ENCODE data around the gene TTC12. TPM values are rescaled to one million over a fixed set of nuclear protein-coding genes. Genes with fewer than 3 reads are reported as not detected.

Gene TTC12
- total RNA-seq, 1 donor from 2014 or later: 7.8 TPM

DNA sequence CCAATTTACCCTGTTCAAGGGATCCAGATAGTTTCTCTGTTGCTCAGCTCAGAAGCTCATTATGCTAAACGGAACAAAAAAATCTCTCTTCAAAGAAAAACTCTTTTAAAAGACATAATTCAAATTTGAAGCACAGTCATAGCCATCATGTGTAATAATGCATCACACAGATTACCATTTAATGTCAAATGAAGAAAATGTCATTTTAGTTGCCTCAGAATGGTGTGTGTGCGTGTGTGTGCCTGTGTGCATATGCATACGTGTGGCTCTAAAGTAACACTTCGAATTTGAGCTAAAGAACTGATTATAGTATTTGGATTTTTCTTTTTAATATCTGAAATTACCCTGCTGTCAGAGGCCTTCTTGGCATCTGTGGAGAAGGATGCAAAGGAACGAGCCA is 9.9 kb downstream of the TTC12 start:
- Mint-ChIP-seq H3K27ac (ENCODE audit: unreplicated experiment) (no peak overlapping the region), H3K27me3 (ENCODE audit: low read depth) (no peaks in the 10 kb centered on the region), H3K4me3 (ENCODE audit: unreplicated experiment) (no peak overlapping the region), H3K9me3 (ENCODE audit: low read depth) (no peaks in the 10 kb centered on the region), H3K36me3 (ENCODE audit: low read depth) (peaks cover 3% of the 10 kb centered on the region), H3K4me1 (ENCODE audit: low read depth) (no peaks in the 10 kb centered on the region)
- no peak for TF ChIP-seq CTCF (IDR thresholded peaks at IDR 0.05)
- no peak for DNase-seq (ENCODE audit: low spot score)

- Mint-ChIP-seq H3K9me3 (ENCODE audit: low read depth) (no peaks in the 10 kb centered on the region), H3K4me3 (ENCODE audit: unreplicated experiment) (no peak overlapping the region), H3K4me1 (ENCODE audit: low read depth) (no peaks in the 10 kb centered on the region), H3K36me3 (ENCODE audit: low read depth) (peaks cover 10% of the 10 kb centered on the region), H3K27ac (ENCODE audit: unreplicated experiment) (no peak overlapping the region), H3K27me3 (ENCODE audit: low read depth) (no peaks in the 10 kb centered on the region)
- DNase-seq (ENCODE audit: low spot score): no peak
- TF ChIP-seq CTCF (IDR thresholded peaks at IDR 0.05): no peak
These were observed 15.3 kb downstream of the TTC12 start for GRCh38 chr11:113329725-113330124.

DNA sequence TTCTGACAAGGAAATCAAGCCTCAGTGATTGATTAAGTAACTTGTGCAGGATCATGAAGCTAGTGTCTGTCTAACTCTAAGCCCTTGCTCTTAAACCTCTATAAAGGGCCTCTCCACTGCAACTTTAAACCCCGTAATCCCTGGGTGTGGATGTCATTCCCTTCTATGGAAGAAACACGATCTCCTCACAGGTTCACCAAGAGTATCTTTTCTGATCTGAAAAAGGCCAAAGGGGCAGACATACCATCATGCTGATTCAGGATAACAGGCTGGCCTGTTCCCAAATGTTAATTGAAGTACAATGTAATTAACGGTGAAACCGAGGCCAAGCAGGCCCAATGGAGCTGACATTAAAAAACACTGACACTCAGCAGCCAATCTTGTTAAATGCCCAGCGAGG is 17.1 kb downstream of the TTC12 start:
- H3K36me3 Mint-ChIP-seq (ENCODE audit: low read depth): peaks cover 15% of the 10 kb centered on the region
- no peaks in the 10 kb centered on the region for H3K27me3 Mint-ChIP-seq (ENCODE audit: low read depth)
- TF ChIP-seq CTCF (IDR thresholded peaks at IDR 0.05): no peak
- no peak for DNase-seq (ENCODE audit: low spot score)
- H3K9me3 Mint-ChIP-seq (ENCODE audit: low read depth): peaks cover under 1% of the 10 kb centered on the region
- no peaks in the 10 kb centered on the region for H3K4me1 Mint-ChIP-seq (ENCODE audit: low read depth)
- H3K4me3 Mint-ChIP-seq (ENCODE audit: unreplicated experiment): no peak overlapping the region
- no peak overlapping the region for H3K27ac Mint-ChIP-seq (ENCODE audit: unreplicated experiment)

DNA sequence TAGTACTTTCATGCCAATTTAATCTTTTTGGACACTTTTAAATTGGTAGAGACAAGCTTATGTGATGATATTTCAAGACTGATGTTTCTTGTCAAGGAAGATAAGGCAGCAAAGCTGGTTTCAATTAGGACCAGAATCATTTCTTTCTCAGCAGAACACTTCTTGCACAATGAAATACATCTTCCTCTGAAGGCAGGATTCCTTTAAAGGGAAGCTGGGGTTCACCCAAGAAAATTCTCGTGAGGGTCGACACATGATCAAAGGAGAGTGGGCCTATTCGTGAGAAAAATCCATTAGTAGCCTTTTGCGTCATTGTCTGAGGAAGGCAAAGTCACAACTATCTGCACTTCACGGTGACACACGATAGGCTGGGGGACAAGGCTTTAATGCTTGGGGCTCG is 17.6 kb downstream of the TTC12 start:
- Mint-ChIP-seq H3K27me3 (ENCODE audit: low read depth) (no peaks in the 10 kb centered on the region), H3K4me1 (ENCODE audit: low read depth) (no peaks in the 10 kb centered on the region), H3K36me3 (ENCODE audit: low read depth) (peaks cover 19% of the 10 kb centered on the region), H3K4me3 (ENCODE audit: unreplicated experiment) (no peak overlapping the region), H3K27ac (ENCODE audit: unreplicated experiment) (no peak overlapping the region), H3K9me3 (ENCODE audit: low read depth) (peaks cover 4% of the 10 kb centered on the region)
- DNase-seq (ENCODE audit: low spot score): no peak
- TF ChIP-seq CTCF (IDR thresholded peaks at IDR 0.05): no peak

DNA sequence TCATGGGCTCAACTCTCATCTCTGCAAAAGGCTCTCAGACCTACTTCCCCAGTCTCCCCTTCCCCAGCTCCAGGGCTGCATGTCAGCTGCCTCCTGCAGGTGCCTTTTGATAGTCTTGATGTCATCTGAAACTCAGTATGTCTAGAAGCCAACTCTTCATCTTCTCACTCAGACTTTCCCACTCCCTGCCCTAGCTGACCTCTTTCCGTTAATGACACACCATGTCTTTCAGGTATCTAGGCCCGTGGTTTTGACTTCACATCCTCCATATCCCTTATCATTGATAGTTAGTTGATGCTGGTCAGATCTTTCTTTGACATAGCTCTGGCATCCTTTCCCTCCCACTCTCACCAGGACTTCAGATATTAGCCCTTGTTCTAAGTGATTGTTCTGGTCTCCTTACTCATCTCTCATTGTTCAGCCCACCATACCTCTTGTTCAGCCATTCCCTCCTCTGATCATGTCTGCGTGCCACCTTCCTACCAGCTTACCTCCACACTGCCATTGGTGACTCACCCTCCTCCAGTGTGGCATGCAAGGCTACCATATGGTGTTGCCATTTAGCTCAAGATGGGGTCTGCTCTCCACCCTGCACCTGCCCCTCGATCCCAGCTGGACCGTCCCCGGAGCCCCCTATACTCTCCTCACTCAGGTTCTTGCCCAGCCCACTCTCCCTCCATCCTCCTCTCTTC is 18.4 kb downstream of the TTC12 start:
- Mint-ChIP-seq H3K27me3 (ENCODE audit: low read depth) (no peaks in the 10 kb centered on the region), H3K27ac (ENCODE audit: unreplicated experiment) (no peak overlapping the region)

More for the DNA sequence above, 18.4 kb downstream of the TTC12 start:
- Mint-ChIP-seq H3K4me3 (ENCODE audit: unreplicated experiment) (no peak overlapping the region), H3K4me1 (ENCODE audit: low read depth) (no peaks in the 10 kb centered on the region), H3K9me3 (ENCODE audit: low read depth) (peaks cover 6% of the 10 kb centered on the region), H3K36me3 (ENCODE audit: low read depth) (peaks cover 22% of the 10 kb centered on the region)
- DNase-seq (ENCODE audit: low spot score): no peak
- TF ChIP-seq CTCF (IDR thresholded peaks at IDR 0.05): no peak

All from chondrocyte (in vitro differentiated cells).